ENCODE measurements around the gene RNF115.

The RNF115 gene

DNA sequence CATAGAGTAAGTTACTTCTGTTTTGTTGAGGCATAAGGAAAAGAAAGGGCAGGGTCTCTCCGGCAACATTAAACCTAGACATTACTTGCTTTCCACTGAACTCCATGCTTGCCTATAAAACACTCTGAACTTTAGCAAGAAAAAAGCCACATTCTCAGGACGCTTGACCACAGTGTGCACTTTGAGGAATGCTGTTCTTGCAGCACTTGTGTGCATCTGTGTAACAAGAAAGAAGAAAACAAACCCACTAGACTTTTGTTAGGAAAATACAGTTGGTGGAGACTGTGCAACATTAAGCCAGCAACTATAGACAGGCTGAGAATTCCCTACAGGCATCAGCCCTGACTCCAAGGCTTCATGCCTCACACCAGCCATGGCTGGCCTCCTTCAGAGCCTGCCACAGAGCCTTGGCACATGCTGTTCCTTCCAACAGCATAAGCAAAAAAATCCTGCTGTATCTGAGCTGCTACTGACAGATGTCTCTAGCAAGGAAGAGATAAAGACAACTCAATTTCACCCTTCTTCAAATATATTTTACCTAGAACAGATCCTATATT is 122.5 kb downstream of the RNF115 start:
- no peak for DNase-seq (ENCODE audit: low read depth in 3 of 3)

DNA sequence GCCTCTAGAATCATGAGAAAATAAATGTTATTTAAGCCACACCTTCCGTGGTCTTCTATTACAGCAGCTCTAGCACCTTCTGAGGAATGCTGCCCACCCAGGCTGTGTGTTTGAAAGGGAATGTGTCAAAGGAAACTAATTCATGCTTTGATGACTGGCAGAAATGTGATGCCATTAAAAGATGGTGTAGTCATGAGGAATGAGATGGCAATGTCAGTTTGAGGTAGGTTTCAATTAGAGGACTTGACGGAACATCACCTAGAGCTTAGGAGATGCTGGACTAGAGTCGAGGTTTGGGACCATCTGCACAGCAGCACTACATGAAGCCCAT is 127.3 kb downstream of the RNF115 start:
- DNase-seq (ENCODE audit: low read depth in 3 of 3), result no peak

GRCh38 chr1:145695821-145696629 is 127.9 kb downstream of the RNF115 start:
- no peak for DNase-seq (ENCODE audit: low read depth in 3 of 3)

GRCh38 chr1:145692785-145693443 is 131.0 kb downstream of the RNF115 start:
- no peak for DNase-seq (ENCODE audit: low read depth in 3 of 3)

DNA sequence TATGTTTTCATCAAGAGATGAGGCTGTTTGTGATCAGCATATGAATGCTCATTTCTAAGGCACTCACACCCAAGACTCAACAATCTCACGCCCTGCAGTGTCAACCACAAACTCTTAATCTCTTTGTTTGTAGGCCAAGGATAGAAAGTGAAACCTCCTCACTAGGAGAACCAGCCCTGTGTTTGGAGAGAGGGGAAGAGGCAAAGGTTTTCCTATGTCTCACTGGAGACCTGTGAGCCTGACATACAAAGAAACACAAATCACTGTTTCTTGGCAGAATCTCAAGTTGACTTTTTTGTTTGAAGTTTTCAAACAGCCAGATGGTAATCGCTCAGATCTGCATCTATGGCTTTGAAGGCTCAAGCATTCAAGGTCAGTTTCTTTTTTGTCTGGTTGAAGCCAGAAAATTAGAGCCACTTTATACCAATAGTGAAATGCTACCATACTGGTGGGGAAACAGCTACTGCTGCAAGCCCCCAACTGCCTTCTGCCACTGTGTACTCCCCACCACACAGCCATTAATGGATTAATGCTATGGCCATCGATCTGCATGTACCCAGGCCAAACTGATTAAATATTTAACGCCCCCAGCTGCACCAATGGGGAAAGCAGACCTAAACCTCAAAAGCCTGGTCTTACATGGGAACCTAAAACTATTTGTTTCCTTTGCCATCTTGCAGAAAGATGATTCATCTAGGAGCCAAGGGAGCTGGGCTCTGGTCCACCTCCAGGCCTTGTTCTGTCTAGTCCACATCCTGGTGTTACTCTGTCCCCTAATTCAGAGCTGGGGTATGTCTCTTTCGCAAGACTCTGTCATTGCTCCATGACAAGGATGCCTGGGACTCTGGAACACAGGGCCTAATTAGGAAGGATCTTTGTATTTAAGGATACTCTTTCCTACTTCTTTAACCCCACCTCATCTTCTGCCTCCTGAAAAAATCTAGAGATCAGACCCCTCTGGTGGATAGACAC is 133.0 kb downstream of the RNF115 start:
- DNase-seq (ENCODE audit: low read depth in 3 of 3), result peak in 1 of 3 donors; percentile 3

DNA sequence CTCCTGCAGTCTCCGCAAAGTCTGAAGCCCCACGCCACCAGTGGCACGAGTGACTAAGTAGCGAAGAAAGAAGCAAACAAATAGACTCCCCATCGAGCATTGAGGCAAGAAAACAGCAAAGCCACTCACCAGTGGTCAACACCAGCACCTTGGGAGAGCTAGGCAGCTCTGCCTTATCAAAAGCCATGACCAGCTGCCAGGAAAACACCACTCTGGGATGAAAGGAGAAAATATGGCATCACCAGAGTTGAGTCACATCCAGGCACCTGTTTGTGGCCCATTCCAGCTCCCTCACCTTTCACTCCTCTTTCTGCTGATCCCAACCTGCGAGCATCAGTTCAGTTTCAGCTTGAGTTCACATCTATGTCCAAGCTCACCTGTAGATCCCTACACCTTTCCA is 134.0 kb downstream of the RNF115 start:
- no peak for DNase-seq (ENCODE audit: low read depth in 3 of 3)

DNA sequence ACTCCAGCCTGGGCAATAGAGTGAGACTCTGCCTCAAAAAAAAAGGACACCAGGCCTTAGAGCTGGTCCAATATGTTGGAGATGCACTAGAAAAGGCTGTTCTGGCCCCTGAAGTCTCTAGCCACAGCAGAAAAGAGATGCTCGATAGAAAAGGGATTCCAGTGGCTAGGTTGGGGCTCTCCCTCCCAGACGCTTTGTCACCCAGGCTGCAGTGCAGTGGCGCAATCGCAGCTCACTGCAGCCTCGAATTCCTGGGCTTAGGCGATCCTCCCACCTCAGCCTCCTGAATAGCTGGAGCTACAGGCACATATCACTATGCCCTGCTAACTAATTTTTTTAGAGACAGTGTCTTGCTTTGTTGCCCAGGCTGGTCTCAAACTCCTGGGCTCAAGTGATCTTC is 135.0 kb downstream of the RNF115 start:
- DNase-seq (ENCODE audit: low read depth in 3 of 3), result no peak

Data from stimulated activated CD4-positive, alpha-beta T cell treated with anti-CD3 and anti-CD28 coated beads, TNF-alpha, amount 100 ng/mL, for 48 hours (primary cell).